AG04450 (cell line): Measurements from ENCODE around the gene PAAF1. TPM values are rescaled to one million over a fixed set of nuclear protein-coding genes. Genes with fewer than 3 reads are reported as not detected.

Experiments
- CTCF ChIA-PET: fragments of 300-600, 350-600 bp; formaldehyde crosslinking; extraction: SDS; loops from one replicate; lab custom pipeline; 2022; ENCODE audit warnings: antibody characterized with exemption, inconsistent platforms; lab: Charles Lee
- POLR2A ChIA-PET: fragments of 350-600 bp; formaldehyde crosslinking; extraction: SDS; loops from one replicate; lab custom pipeline; 2021; ENCODE audit warnings: antibody characterized with exemption, inconsistent platforms; lab: Yijun Ruan, JAX
- DNase-seq: peaks from one replicate; pipeline ENCODE4 v3.0.0-alpha.2; 2011; ENCODE audit warnings: low read depth, low spot score
- H3K27ac ChIP-seq: one replicate; pipeline ENCODE4 v1.5.1; 2012; ENCODE audit warnings: low read depth, low read length, control low read depth
- H3K27me3 ChIP-seq: one replicate; pipeline ENCODE4 v1.6.0; 2012; ENCODE audit warnings: low read length; ENCODE audit not compliant: control insufficient read depth, insufficient read depth
- H3K4me3 ChIP-seq: 2 replicates; pipeline ENCODE4 v1.5.1; 2011; ENCODE audit warnings: mild to moderate bottlenecking, low read depth, low read length, control low read depth
- H3K9me3 ChIP-seq: 2 replicates; pipeline ENCODE4 v1.5.1; 2012; ENCODE audit warnings: low read length; ENCODE audit not compliant: control insufficient read depth, insufficient read depth
- CTCF ChIP-seq: IDR thresholded peaks from 2 replicates; pipeline ENCODE4 v1.5.1; 2011; ENCODE audit warnings: low read depth, low read length, control low read depth, inconsistent platforms
- polyA plus RNA-seq: library from polyadenylated mRNA; depleted of rRNA; stranded (reverse); fragments of >200 nt; gene quantifications from 2 replicates; pipeline ENCODE4 v1.2.3, GENCODE V29; 2011

The PAAF1 gene
- polyA plus RNA-seq, 1 experiment, result 18.5 TPM

- no peaks in the 10 kb centered on the region for H3K27me3 ChIP-seq
- ChIA-PET CTCF (no interaction called here), POLR2A (no interaction called here)
- H3K27ac ChIP-seq, result no peak overlapping the region
- TF ChIP-seq CTCF, result no peak
- H3K4me3 ChIP-seq, result no peak overlapping the region
- no peaks in the 10 kb centered on the region; the same call in 1 of the 2 replicates for H3K9me3 ChIP-seq
- no peak for DNase-seq
Observed at GRCh38 chr11:73956876-73957653, 80.3 kb downstream of the PAAF1 start.

- DNase-seq, result no peak
- Histone ChIP-seq H3K27ac (no peak overlapping the region), H3K27me3 (no peaks in the 10 kb centered on the region), H3K9me3 (no peaks in the 10 kb centered on the region; the same call in 1 of the 2 replicates), H3K4me3 (no peak overlapping the region)
- POLR2A ChIA-PET, result no interaction called here
- TF ChIP-seq CTCF, result no peak
- CTCF ChIA-PET, result interaction anchor here (0.6 kb wide), 1 partner anchor 10 kb away, joined by 9 read pairs; no protein-coding TSS in a partner anchor
Observed at GRCh38 chr11:73957654-73958361, 81.0 kb downstream of the PAAF1 start.

GRCh38 chr11:73958521-73959141 is 81.8 kb downstream of the PAAF1 start:
- no peak for DNase-seq
- ChIA-PET CTCF (no interaction called here), POLR2A (no interaction called here)
- Histone ChIP-seq H3K27me3 (no peaks in the 10 kb centered on the region), H3K27ac (no peak overlapping the region), H3K4me3 (no peak overlapping the region), H3K9me3 (no peaks in the 10 kb centered on the region; the same call in 1 of the 2 replicates)
- no peak for TF ChIP-seq CTCF

- ChIA-PET CTCF (no interaction called here), POLR2A (interaction anchor here (1.3 kb wide), 1 partner anchor 210 kb away, joined by 3 read pairs; the partner anchor contains the start of genes C2CD3 and PPME1)
- H3K27me3 ChIP-seq, result peaks cover 8% of the 10 kb centered on the region
- H3K4me3 ChIP-seq, result no peak overlapping the region
- H3K9me3 ChIP-seq, result no peaks in the 10 kb centered on the region; the same call in 1 of the 2 replicates
- TF ChIP-seq CTCF, result no peak
- DNase-seq, result no peak
- H3K27ac ChIP-seq, result no peak overlapping the region
Observed at GRCh38 chr11:73961321-73961720, 84.5 kb downstream of the PAAF1 start.
